Activated CD8-positive, alpha-beta T cell treated with anti-CD3 and anti-CD28 coated beads, Interleukin-2, amount 10 ng/mL, durations not matched to agents 7 days and 5 days (primary cell): ENCODE measurements around the gene FAM131C. TPM values are rescaled to one million over a fixed set of nuclear protein-coding genes. Genes with fewer than 3 reads are reported as not detected.

Experiments
- ATAC-seq: fragments of 150-1000 bp; cut with Tn5 transposase; one replicate; pipeline ENCODE4 v1.10.0; 2021; ENCODE audit warnings: moderate library complexity
- CTCF ChIA-PET: fragments of 350-600 bp; sonication (Branson Sonifier 250); formaldehyde crosslinking; loops from one replicate; lab custom pipeline; 2021; ENCODE audit warnings: antibody characterized with exemption; lab: Charles Lee
- POLR2A ChIA-PET: fragments of 350-600 bp; sonication (Branson Sonifier 250); formaldehyde crosslinking; loops from one replicate; lab custom pipeline; 2021; ENCODE audit warnings: antibody characterized with exemption; lab: Charles Lee
- DNase-seq: peaks from one replicate; pipeline ENCODE4 v3.0.0-alpha.2; 2020
- H3K27ac Mint-ChIP-seq: one replicate; pipeline ENCODE4 v1.8.0; 2021; ENCODE audit warnings: mild to moderate bottlenecking, mixed read lengths
- H3K27me3 Mint-ChIP-seq: one replicate; pipeline ENCODE4 v1.8.0; 2021; ENCODE audit warnings: low read depth, mixed read lengths
- H3K36me3 Mint-ChIP-seq: one replicate; pipeline ENCODE4 v1.8.0; 2021; ENCODE audit warnings: low read depth, mixed read lengths
- H3K4me1 Mint-ChIP-seq: one replicate; pipeline ENCODE4 v1.8.0; 2021; ENCODE audit warnings: low read depth, mixed read lengths
- H3K4me3 Mint-ChIP-seq: one replicate; pipeline ENCODE4 v1.8.0; 2021; ENCODE audit warnings: mild to moderate bottlenecking, mixed read lengths
- H3K9me3 Mint-ChIP-seq: one replicate; pipeline ENCODE4 v1.8.0; 2022; ENCODE audit warnings: mixed read lengths; ENCODE audit not compliant: insufficient read depth
- total RNA-seq, 2 experiments: library from RNA; stranded (reverse); gene quantifications; one replicate each; pipeline ENCODE4 v1.2.3, GENCODE V29; 2021

Gene FAM131C
- total RNA-seq, 2 experiments from 2014 or later: 6.0 to 6.1 TPM

DNA sequence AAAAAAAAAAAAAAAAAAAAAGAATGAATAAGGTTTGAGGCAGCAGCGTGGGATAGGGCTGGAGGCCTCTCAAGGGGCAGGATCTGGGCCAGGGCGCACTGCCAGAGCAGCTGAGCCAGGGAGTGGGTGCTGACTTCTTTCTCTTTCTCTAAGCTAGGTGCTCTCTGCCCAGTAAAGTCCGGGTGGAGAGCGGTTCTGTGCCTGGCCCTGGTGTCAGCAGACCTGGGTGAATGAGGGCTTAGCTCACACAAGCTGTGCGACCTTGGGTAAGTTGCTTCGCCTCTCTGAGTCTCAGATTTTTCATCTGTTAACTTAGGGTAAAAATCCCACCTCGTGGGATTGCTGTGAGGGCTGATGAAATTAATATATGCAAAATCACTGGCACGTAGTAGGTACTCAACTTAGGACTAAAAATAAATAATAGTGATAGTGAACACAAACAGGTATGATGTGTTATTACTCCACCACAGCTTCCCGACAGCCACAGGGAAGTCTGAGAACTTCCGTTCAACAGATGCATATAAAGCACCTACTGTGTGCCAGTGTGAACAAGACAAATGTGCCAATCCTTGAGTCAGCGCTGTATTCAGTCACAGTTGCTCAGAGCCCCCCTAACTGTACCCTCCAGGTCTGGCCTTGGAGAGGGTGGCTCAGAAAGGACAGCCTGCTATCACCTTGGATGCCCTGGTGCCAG lies 2.0 kb upstream of the FAM131C start:
- ATAC-seq (no peak), DNase-seq (no peak)
- ChIA-PET POLR2A (no interaction called here), CTCF (interaction anchor here (9.8 kb wide), 1 partner anchor 112 kb away, joined by 244 read pairs; no protein-coding TSS in a partner anchor)
- H3K4me1 Mint-ChIP-seq: peaks cover 35% of the 10 kb centered on the region
- H3K27me3 Mint-ChIP-seq: peaks cover 18% of the 10 kb centered on the region
- H3K36me3 Mint-ChIP-seq: no peaks in the 10 kb centered on the region
- no peak overlapping the region for H3K27ac Mint-ChIP-seq
- H3K4me3 Mint-ChIP-seq: no peak overlapping the region
- no peaks in the 10 kb centered on the region for H3K9me3 Mint-ChIP-seq

DNA sequence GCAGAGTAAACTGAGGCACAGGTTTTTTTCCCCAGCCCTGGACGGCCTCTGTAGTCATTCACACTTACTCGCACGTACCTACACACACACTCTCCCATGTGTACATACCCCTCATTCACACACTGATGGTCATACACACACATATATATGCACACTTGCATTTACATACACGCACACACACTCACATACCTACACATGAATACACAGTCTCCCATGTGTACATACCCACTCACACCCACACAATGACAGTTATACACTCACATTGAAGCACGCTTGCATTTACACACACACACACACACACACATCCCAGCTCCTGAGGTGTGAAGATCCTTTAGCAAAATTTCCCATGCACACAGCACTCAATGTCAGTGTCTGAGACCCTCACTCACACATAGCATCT lies 766 bp upstream of the FAM131C start:
- Mint-ChIP-seq H3K27ac (no peak overlapping the region), H3K27me3 (peaks cover 18% of the 10 kb centered on the region), H3K4me1 (peaks cover 43% of the 10 kb centered on the region), H3K4me3 (no peak overlapping the region), H3K36me3 (no peaks in the 10 kb centered on the region), H3K9me3 (no peaks in the 10 kb centered on the region)
- no peak for ATAC-seq
- DNase-seq: no peak
- ChIA-PET POLR2A (no interaction called here), CTCF (interaction anchor here (0.8 to 2.0 kb wide), 7 partner anchors 8 to 180 kb away, joined by 4 to 10 read pairs (median 4); partner anchors contain the start of gene CPLANE2)

DNA sequence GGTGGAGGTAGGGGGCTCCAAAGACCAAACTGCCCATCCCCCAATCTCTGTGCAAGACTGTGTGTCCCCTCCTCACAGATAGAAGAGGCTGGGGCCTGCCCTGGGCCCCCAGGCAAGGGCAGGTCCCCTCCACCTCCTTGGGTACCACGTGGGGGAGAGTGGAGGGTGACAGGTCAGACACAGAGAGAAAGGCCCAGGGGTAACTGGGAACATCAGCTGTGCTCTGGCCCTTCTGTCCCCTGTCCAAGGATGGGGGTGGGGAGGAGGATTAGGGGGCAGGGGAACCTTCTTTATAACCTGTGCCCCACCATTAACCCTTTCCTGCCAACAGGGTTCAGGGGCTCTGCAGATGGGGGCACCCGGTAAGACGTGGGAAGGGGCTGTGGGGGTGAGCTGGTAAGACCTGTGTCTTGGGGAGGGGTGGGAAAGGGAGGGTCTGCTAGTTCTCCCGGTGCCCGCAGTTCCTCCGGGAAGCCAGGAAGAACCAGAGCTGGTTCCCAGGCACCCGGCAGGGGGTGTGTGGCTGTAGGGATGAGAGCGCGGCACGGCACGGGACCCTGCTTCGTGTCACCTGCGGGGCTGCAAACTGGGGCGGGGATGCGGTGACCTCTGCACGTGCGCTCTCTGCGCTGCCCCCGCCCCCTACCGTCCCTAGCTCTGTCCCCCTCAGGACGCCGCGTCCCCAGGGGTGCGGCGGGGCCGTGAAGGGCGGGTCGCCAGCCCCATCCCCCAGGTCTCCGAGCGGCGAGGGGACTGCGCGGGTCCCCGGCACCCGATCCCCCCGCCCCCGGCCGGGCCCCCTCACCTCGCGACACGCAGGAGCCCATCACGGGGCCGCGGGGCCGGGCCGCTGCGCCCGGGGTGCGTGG lies 601 bp downstream of the FAM131C start:
- peak; percentile 37 for ATAC-seq
- Mint-ChIP-seq H3K9me3 (no peaks in the 10 kb centered on the region), H3K27me3 (peaks cover 18% of the 10 kb centered on the region), H3K36me3 (no peaks in the 10 kb centered on the region), H3K4me1 (peaks cover 51% of the 10 kb centered on the region), H3K27ac (no peak overlapping the region), H3K4me3 (peak overlapping the region; percentile 42)
- no peak for DNase-seq
- POLR2A ChIA-PET: interaction anchor here (0.6 kb wide), 1 partner anchor 145 kb away, joined by 3 read pairs; no protein-coding TSS in a partner anchor
- CTCF ChIA-PET: interaction anchor here (1.0 to 2.0 kb wide), 12 partner anchors 10 to 295 kb away, joined by 3 to 10 read pairs (median 4); partner anchors contain the start of gene CPLANE2

DNA sequence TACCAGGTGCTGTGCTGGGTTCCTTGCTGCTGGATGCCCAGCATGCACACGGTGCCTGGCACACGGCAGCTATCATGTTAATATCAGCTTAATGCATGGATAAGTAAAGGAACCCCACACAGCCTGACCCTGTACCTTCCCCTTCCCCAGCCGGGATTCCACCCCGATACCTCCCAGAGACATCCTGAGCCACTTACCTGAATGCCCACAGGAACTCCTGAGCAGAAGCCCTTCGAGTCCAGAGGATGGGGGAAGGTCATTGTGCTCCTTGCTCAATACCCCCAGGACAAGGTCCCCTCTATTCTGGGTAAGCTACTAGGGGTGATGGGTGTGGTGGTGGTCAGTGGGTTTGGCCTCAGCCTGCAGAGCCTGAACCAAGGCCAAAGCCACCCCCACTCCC lies 1.4 kb downstream of the FAM131C start:
- ChIA-PET CTCF (interaction anchor here (1.0 to 1.5 kb wide), 4 partner anchors 10 to 256 kb away, joined by 3 to 4 read pairs (median 4); no protein-coding TSS in a partner anchor), POLR2A (interaction anchor here (0.6 kb wide), 1 partner anchor 145 kb away, joined by 3 read pairs; no protein-coding TSS in a partner anchor)
- DNase-seq (no peak), ATAC-seq (no peak)
- Mint-ChIP-seq H3K36me3 (no peaks in the 10 kb centered on the region), H3K27ac (no peak overlapping the region), H3K4me3 (no peak overlapping the region), H3K9me3 (no peaks in the 10 kb centered on the region), H3K4me1 (peaks cover 58% of the 10 kb centered on the region), H3K27me3 (peaks cover 18% of the 10 kb centered on the region)

DNA sequence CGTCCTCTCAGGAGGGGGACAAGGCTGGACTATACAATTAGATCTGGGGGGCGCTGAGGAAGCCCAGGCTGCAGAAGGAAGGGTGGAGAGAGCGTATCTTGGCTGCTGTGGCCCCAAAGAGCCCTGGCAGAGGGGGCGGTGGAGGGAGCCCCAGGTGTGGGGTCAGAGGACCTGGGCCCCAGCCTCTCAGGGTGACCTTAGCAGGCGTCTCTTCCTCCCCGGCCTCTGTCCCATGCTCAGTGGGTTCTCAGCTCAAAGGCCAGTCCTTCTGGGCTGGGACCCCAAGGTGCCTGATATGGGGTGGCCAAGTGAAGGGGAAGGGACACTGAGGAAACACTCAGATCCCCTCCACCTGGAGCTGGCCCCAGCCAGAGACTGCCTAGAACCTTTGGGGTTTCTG lies 1.8 kb downstream of the FAM131C start:
- no peak for DNase-seq
- no peaks in the 10 kb centered on the region for H3K36me3 Mint-ChIP-seq
- ATAC-seq: no peak
- no peak overlapping the region for H3K27ac Mint-ChIP-seq
- CTCF ChIA-PET: interaction anchor here (1.1 to 1.5 kb wide), 3 partner anchors 11 to 256 kb away, joined by 3 to 4 read pairs (median 4); no protein-coding TSS in a partner anchor
- no peaks in the 10 kb centered on the region for H3K9me3 Mint-ChIP-seq
- no peak overlapping the region for H3K4me3 Mint-ChIP-seq
- POLR2A ChIA-PET: no interaction called here
- H3K4me1 Mint-ChIP-seq: peaks cover 59% of the 10 kb centered on the region
- peaks cover 18% of the 10 kb centered on the region for H3K27me3 Mint-ChIP-seq

DNA sequence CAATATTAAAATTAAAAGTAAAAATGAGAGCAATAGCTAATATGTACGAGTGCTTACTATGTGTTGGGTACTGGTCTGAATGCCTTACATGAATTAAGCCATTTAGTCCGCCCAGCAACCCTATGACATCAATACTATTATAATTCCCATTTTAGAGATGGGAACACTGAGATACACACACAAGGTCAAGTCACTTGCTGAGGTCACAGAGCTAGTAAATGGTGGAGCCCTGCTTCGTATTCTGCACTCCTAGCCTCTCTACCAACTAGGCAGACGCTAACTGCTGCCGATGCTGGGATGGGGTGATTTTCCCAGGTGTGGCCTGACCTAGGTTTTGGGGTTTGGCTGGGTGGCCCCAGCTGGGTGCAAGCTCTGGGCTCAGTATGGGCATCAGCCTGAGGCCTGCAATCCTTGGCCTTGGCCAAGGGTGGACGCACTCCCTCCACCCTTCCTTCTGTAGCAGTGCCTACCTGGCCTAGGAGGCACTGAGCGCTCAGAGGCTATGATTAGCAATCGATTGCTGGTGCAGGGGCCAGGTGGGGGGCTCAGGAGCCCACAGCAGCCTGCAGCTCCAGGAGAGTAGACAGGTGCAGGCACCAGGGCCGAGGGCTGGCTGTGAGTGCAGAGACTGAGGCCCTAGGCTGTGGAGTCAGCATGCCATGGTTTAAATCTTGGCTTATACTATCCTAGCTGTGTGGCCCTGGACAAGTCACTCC lies 2.7 kb downstream of the FAM131C start:
- peaks cover 18% of the 10 kb centered on the region for H3K27me3 Mint-ChIP-seq
- ChIA-PET CTCF (interaction anchor here (0.8 to 4.0 kb wide), 9 partner anchors 9 to 279 kb away, joined by 3 to 47 read pairs (median 5); no protein-coding TSS in a partner anchor), POLR2A (no interaction called here)
- no peak overlapping the region for H3K4me3 Mint-ChIP-seq
- no peak for ATAC-seq
- no peaks in the 10 kb centered on the region for H3K9me3 Mint-ChIP-seq
- H3K4me1 Mint-ChIP-seq: peaks cover 64% of the 10 kb centered on the region
- no peak for DNase-seq
- peak overlapping the region; percentile 14 for H3K27ac Mint-ChIP-seq
- H3K36me3 Mint-ChIP-seq: no peaks in the 10 kb centered on the region

DNA sequence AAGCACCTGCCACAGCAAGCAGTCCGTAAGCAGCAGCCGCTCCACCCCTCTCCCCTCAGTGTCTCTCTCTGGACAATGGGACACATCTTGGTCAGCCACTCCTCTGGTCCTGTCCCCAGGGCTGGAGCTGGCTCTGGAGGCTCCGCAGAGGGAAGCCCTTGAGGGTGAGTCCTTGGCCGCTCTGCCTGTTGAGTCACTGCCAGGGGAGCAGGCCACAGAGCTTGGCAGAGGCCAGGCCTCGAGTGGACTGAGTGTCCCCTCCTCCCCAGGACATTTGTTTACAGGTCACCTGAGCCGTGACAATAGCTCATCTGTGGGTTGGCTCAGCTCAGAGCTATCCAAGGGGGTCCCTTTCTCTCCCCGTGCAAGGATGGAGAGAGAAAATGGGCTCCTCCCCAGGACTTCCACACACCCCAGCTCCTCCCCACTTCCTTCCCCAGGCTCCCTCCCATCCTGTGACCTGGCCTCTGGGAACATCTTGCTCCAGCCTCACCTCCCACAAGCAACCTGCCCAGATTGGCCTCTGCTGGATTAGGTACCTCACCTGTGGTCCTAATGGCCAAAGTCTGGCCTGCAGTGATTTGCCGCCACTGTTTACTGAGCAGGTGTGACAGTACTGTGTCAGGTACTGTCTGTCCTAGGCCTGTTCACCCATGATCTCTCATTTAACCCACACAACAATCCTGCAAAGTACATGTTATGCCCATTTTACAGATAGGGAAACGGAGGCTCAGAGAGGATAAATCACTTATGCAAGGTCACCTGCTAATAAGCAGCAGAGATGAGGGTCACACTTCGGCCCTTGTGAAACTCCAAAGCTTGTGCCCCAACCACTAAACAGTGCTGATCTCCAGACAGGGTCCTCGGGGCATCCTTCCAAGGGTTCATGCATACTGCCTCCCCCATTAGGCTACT lies 4.8 kb downstream of the FAM131C start:
- Mint-ChIP-seq H3K27ac (peak overlapping the region; percentile 67), H3K4me1 (peaks cover 75% of the 10 kb centered on the region), H3K9me3 (no peaks in the 10 kb centered on the region), H3K4me3 (no peak overlapping the region), H3K36me3 (no peaks in the 10 kb centered on the region), H3K27me3 (peaks cover 8% of the 10 kb centered on the region)
- no peak for DNase-seq
- ChIA-PET CTCF (interaction anchor here (2.4 to 4.0 kb wide), 2 partner anchors 11 to 118 kb away, joined by 8 to 47 read pairs; no protein-coding TSS in a partner anchor), POLR2A (no interaction called here)
- no peak for ATAC-seq

DNA sequence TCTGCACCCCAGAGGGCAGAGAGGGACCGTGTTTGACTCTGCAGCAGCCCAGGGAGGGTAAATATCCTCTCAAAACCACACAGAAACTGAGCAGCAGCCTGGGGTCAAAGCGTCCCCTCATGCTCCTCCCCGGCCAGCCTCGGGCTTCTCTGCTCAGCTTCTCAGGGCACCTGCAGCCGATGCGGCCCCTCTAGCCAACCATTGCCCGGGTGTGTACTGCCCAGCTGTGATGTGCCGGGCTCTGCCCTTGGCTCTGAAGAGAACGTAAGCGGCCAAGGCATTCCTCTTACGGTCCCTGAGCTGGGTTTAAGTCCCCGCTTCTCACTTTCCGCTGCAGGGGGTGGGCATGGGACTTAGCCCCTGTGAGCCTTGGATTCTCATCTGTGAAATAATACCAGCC lies 5.5 kb downstream of the FAM131C start:
- Mint-ChIP-seq H3K9me3 (no peaks in the 10 kb centered on the region), H3K36me3 (no peaks in the 10 kb centered on the region), H3K4me3 (no peak overlapping the region), H3K27me3 (peaks cover 7% of the 10 kb centered on the region), H3K4me1 (peaks cover 81% of the 10 kb centered on the region), H3K27ac (peak overlapping the region; percentile 57)
- ChIA-PET POLR2A (no interaction called here), CTCF (interaction anchor here (0.8 to 4.0 kb wide), 2 partner anchors 12 to 14 kb away, joined by 5 to 47 read pairs; no protein-coding TSS in a partner anchor)
- DNase-seq (no peak), ATAC-seq (no peak)

DNA sequence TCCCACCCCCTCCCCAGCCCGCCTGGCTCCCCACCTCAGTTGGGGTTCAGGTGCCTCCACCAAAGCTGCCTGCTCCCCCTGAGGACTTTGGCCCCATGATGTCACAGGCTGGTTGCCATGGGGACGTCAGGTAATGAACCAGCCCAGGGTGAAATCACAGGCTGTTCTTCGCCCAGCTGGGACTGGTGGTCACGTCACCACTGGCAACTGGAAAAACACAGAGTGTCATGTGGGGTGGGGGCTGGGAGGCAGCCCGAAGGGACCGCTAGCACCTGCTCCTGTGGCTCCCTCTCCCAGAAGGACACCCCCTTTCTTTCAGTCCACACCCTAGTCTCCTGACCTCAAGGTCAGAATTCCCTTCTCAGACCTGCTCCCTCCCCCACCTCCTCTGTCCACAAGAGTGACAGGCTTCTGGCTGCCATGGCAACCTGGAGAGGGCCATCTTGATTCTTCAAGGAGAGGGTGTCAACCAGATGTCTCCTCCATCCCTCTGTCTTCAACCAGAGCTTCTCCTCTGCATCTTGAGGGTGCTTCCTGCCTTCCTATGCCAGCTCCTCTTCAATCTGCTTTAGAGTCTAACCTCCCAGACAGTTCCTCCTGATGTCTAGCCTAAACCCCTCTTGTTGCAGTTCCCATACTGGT lies 6.2 kb downstream of the FAM131C start:
- peaks cover 4% of the 10 kb centered on the region for H3K27me3 Mint-ChIP-seq
- peaks cover 86% of the 10 kb centered on the region for H3K4me1 Mint-ChIP-seq
- DNase-seq: peak; percentile 54
- H3K27ac Mint-ChIP-seq: peak overlapping the region; percentile 57
- H3K36me3 Mint-ChIP-seq: no peaks in the 10 kb centered on the region
- ChIA-PET CTCF (interaction anchor here (0.8 to 4.0 kb wide), 3 partner anchors 12 to 177 kb away, joined by 3 to 47 read pairs (median 5); no protein-coding TSS in a partner anchor), POLR2A (no interaction called here)
- H3K4me3 Mint-ChIP-seq: no peak overlapping the region
- H3K9me3 Mint-ChIP-seq: no peaks in the 10 kb centered on the region
- peak; percentile 25 for ATAC-seq

DNA sequence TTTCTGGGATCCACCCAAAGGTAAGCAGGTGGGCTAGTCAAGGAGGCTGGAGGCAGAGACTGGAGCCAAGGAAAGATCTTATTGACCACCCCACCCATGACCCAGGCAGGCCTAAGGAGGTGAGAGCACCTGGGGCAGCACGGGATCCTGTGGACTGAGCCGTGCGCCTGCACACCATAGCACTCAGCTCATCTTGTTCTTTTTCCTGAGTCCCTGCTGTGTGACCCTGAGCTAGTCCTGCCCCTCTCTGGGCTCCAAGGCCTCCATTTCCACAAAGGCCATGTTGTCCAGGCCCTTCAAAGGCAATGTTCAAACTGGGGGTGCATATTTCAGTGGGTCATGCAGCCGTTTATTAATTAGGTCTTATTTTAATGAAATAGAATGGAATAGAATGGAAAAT lies 7.2 kb downstream of the FAM131C start:
- ChIA-PET CTCF (interaction anchor here (0.9 kb wide), 1 partner anchor 178 kb away, joined by 3 read pairs; no protein-coding TSS in a partner anchor), POLR2A (no interaction called here)
- Mint-ChIP-seq H3K27ac (no peak overlapping the region), H3K4me1 (peaks cover 78% of the 10 kb centered on the region), H3K9me3 (no peaks in the 10 kb centered on the region), H3K4me3 (no peak overlapping the region), H3K36me3 (no peaks in the 10 kb centered on the region), H3K27me3 (no peaks in the 10 kb centered on the region)
- DNase-seq: no peak
- no peak for ATAC-seq
